Fibroblast of lung (primary cell): ENCODE results near the gene SP8. TPM values are rescaled to one million over a fixed set of nuclear protein-coding genes. Genes with fewer than 3 reads are reported as not detected.
A peak's percentile ranks its signal among the peaks of the same experiment; 100 is the strongest.

Experiments
- DNase-seq, 2 donors: peaks; one replicate each; pipeline versions ENCODE4 v3.0.0 to v3.0.0-alpha.2; 2010; ENCODE audit warnings: low read depth in 2 of 2
- H2AFZ ChIP-seq: 2 replicates; pipeline ENCODE4 v1.5.1; 2012; ENCODE audit warnings: low read length, control low read depth, inconsistent platforms
- H3K27ac ChIP-seq: 2 replicates; pipeline ENCODE4 v1.5.1; 2011; ENCODE audit warnings: low read length, control low read depth; ENCODE audit not compliant: insufficient read depth
- H3K27me3 ChIP-seq: 2 replicates; pipeline ENCODE4 v1.5.1; 2011; ENCODE audit warnings: mild to moderate bottlenecking, low read length; ENCODE audit not compliant: control insufficient read depth, insufficient read depth
- H3K36me3 ChIP-seq: 2 replicates; pipeline ENCODE4 v1.5.1; 2011; ENCODE audit warnings: low read length; ENCODE audit not compliant: control insufficient read depth, insufficient read depth
- H3K4me1 ChIP-seq: 2 replicates; pipeline ENCODE4 v1.5.1; 2011; ENCODE audit warnings: low read length; ENCODE audit not compliant: control insufficient read depth, insufficient read depth; ENCODE audit errors: extremely low read depth
- H3K4me2 ChIP-seq: 2 replicates; pipeline ENCODE4 v1.5.1; 2011; ENCODE audit warnings: low read length, control low read depth; ENCODE audit not compliant: insufficient read depth; ENCODE audit errors: extremely low read depth
- H3K4me3 ChIP-seq, 4 experiments: fragments of 200-600 bp in 1 of 4; sonication (generic) in 1 of 4; replicated peaks in 1 of 4; 2 replicates each; pipeline ENCODE4 v1.5.1; 2011 to 2016; ENCODE audit warnings: low read length in 4 of 4, low read depth in 3 of 4, mild to moderate bottlenecking in 3 of 4, control low read depth in 2 of 4, inconsistent platforms in 1 of 4, mixed read lengths in 1 of 4; ENCODE audit not compliant: insufficient read depth in 1 of 4; ENCODE audit errors: control extremely low read depth in 1 of 4
- H3K79me2 ChIP-seq: 2 replicates; pipeline ENCODE4 v1.5.1; 2012; ENCODE audit warnings: mild to moderate bottlenecking, low read length, inconsistent platforms; ENCODE audit not compliant: control insufficient read depth, insufficient read depth
- H3K9ac ChIP-seq: 2 replicates; pipeline ENCODE4 v1.5.1; 2011; ENCODE audit warnings: mild to moderate bottlenecking, low read length, control low read depth; ENCODE audit not compliant: insufficient read depth
- H3K9me3 ChIP-seq: 2 replicates; pipeline ENCODE4 v1.5.1; 2012; ENCODE audit warnings: low read depth, low read length; ENCODE audit not compliant: control insufficient read depth, insufficient read depth
- H4K20me1 ChIP-seq: 2 replicates; pipeline ENCODE4 v1.5.1; 2011; ENCODE audit warnings: low read length; ENCODE audit not compliant: control insufficient read depth, insufficient read depth; ENCODE audit errors: extremely low read depth
- EZH2 ChIP-seq: IDR thresholded peaks from 2 replicates; pipeline ENCODE4 v1.5.1; 2012; ENCODE audit warnings: low read length, control low read depth, mild to moderate bottlenecking; ENCODE audit errors: missing control alignments
- polyA plus RNA-seq, 2 donors: library from polyadenylated mRNA; depleted of rRNA in 1 of 2; stranded (reverse) in 1 of 2; unstranded in 1 of 2; fragments of >200 nt; gene quantifications; 2 replicates each; pipeline ENCODE4 v1.2.1, GENCODE V29; 2011 to 2012; ENCODE audit warnings: missing spikeins in 1 of 2
- total RNA-seq: library from RNA; depleted of rRNA; stranded (reverse); fragments of >200 nt; gene quantifications from 2 replicates; pipeline ENCODE4 v1.2.1, GENCODE V29; 2014
- TF ChIP-seq, protein P1 (sequence below), 2 donors: IDR thresholded peaks in 1 of 2; conservative IDR thresholded peaks in 1 of 2; 1 replicate in 1 of 2; 2 replicates in 1 of 2; pipeline ENCODE4 v1.5.1; 2011 to 2012; ENCODE audit warnings: low read length in 2 of 2, control low read depth in 1 of 2, inconsistent platforms in 1 of 2, low read depth in 1 of 2, mild to moderate bottlenecking in 1 of 2

Gene SP8
- total and polyA plus RNA-seq, 2 donors (not counting 1 experiment from before 2014, with no cell fraction given), result not detected

DNA sequence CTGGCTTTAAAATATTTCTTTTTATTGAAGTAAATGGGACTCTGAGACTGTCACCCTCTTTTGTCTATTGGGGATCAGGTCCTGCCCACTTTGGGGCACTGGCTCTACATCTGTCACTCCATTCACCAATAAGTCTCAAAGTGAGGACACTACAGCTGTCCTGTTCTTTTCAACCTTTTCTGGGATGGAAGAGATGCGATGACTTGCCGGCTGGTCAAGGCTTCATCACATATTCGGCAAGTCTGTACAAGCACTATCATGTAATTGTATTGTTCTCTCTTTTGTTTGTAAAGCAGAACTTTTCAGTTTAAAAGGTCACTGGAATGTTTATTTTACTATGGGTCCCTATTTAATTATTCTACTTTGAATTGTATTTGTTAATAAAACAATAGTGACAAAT lies 17.7 kb upstream of the SP8 start:
- H3K4me1 ChIP-seq, result no peaks in the 10 kb centered on the region
- TF ChIP-seq, protein P1, sequence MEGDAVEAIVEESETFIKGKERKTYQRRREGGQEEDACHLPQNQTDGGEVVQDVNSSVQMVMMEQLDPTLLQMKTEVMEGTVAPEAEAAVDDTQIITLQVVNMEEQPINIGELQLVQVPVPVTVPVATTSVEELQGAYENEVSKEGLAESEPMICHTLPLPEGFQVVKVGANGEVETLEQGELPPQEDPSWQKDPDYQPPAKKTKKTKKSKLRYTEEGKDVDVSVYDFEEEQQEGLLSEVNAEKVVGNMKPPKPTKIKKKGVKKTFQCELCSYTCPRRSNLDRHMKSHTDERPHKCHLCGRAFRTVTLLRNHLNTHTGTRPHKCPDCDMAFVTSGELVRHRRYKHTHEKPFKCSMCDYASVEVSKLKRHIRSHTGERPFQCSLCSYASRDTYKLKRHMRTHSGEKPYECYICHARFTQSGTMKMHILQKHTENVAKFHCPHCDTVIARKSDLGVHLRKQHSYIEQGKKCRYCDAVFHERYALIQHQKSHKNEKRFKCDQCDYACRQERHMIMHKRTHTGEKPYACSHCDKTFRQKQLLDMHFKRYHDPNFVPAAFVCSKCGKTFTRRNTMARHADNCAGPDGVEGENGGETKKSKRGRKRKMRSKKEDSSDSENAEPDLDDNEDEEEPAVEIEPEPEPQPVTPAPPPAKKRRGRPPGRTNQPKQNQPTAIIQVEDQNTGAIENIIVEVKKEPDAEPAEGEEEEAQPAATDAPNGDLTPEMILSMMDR (conservative IDR thresholded peaks at IDR 0.05 in 1 of 2, IDR thresholded peaks at IDR 0.05 in 1 of 2; ENCODE audit: low read depth in 1 of 2, low read length in 2 of 2), result no peak
- TF ChIP-seq EZH2, result no peak
- H3K27ac ChIP-seq, result no peak overlapping the region
- no peak overlapping the region for H3K4me2 ChIP-seq
- H3K4me3 ChIP-seq, result no peak overlapping the region
- no peak for DNase-seq
- no peaks in the 10 kb centered on the region for H3K27me3 ChIP-seq
- no peaks in the 10 kb centered on the region for H3K36me3 ChIP-seq
- H4K20me1 ChIP-seq, result no peaks in the 10 kb centered on the region
- H2AFZ ChIP-seq, result no peak overlapping the region
- H3K79me2 ChIP-seq, result no peaks in the 10 kb centered on the region
- H3K9ac ChIP-seq, result no peak overlapping the region
- H3K9me3 ChIP-seq, result no peaks in the 10 kb centered on the region

GRCh38 chr7:20799566-20800366 lies 13.1 kb upstream of the SP8 start:
- Histone ChIP-seq H3K79me2 (no peaks in the 10 kb centered on the region), H3K4me2 (no peak overlapping the region), H3K36me3 (no peaks in the 10 kb centered on the region), H3K4me3 (no peak overlapping the region), H3K27ac (no peak overlapping the region), H2AFZ (no peak overlapping the region), H4K20me1 (no peaks in the 10 kb centered on the region), H3K27me3 (peaks cover 23% of the 10 kb centered on the region), H3K9me3 (no peaks in the 10 kb centered on the region), H3K9ac (no peak overlapping the region), H3K4me1 (peaks cover 2% of the 10 kb centered on the region)
- no peak for DNase-seq
- TF ChIP-seq EZH2, result no peak
- TF ChIP-seq, protein P1 (conservative IDR thresholded peaks at IDR 0.05 in 1 of 2, IDR thresholded peaks at IDR 0.05 in 1 of 2; ENCODE audit: low read depth in 1 of 2, low read length in 2 of 2), result no peak

- no peak for DNase-seq
- Histone ChIP-seq H3K4me2 (no peak overlapping the region), H3K9ac (no peak overlapping the region), H3K4me1 (peaks cover 2% of the 10 kb centered on the region), H3K4me3 (no peak overlapping the region), H3K9me3 (no peaks in the 10 kb centered on the region), H2AFZ (no peak overlapping the region), H3K79me2 (no peaks in the 10 kb centered on the region), H3K27me3 (peaks cover 28% of the 10 kb centered on the region), H3K36me3 (no peaks in the 10 kb centered on the region), H4K20me1 (no peaks in the 10 kb centered on the region), H3K27ac (no peak overlapping the region)
- TF ChIP-seq, protein P1 (conservative IDR thresholded peaks at IDR 0.05 in 1 of 2, IDR thresholded peaks at IDR 0.05 in 1 of 2; ENCODE audit: low read depth in 1 of 2, low read length in 2 of 2), result no peak
- peak; percentile 19 for TF ChIP-seq EZH2
These were observed 12.0 kb upstream of the SP8 start for GRCh38 chr7:20798694-20799121.
